Right atrium auricular region (tissue), 2 donors: ENCODE measurements around the gene ZNF276. TPM values are rescaled to one million over a fixed set of nuclear protein-coding genes. Genes with fewer than 3 reads are reported as not detected.

Source experiments
- DNase-seq: peaks from one replicate; pipeline ENCODE4 v3.0.0-alpha.2; 2019; ENCODE audit warnings: low spot score
- H3K27ac ChIP-seq, 2 donors: fragments of 200-600 bp; sonication (generic); 1 replicate in 1 of 2; 2 replicates in 1 of 2; pipeline ENCODE4 v1.5.1; 2016 to 2019
- H3K27me3 ChIP-seq, 2 donors: fragments of 200-600 bp; sonication (generic); one replicate each; pipeline versions ENCODE4 v1.5.1 to v1.6.0; 2017 to 2019
- H3K36me3 ChIP-seq: fragments of 200-600 bp; sonication (generic); one replicate; pipeline ENCODE4 v1.5.1; 2016
- H3K4me1 ChIP-seq, 2 donors: fragments of 200-600 bp; sonication (generic); one replicate each; pipeline versions ENCODE4 v1.5.1 to v1.6.0; 2017 to 2019
- H3K4me3 ChIP-seq, 2 donors: fragments of 200-600 bp; sonication (generic); 1 replicate in 1 of 2; 2 replicates in 1 of 2; pipeline ENCODE4 v1.5.1; 2017 to 2019; ENCODE audit warnings: mild to moderate bottlenecking in 1 of 2, moderate library complexity in 1 of 2
- H3K9me3 ChIP-seq, 2 donors: fragments of 200-600 bp; sonication (generic); one replicate each; pipeline ENCODE4 v1.5.1; 2019
- CTCF ChIP-seq, 2 donors: fragments of 200-600 bp; sonication (generic); IDR thresholded peaks; one replicate each; pipeline ENCODE4 v1.5.1; 2019; ENCODE audit warnings: antibody characterized with exemption in 2 of 2
- total RNA-seq, 2 donors: library from RNA; depleted of rRNA; stranded (reverse); fragments of >200 nt; gene quantifications; one replicate each; pipeline ENCODE4 v1.1.0, GENCODE V29; 2016

Gene ZNF276
- total RNA-seq, 2 donors from 2014 or later, result 10.0 to 11.1 TPM

GRCh38 chr16:89706518-89707260 is 14.6 kb upstream of the ZNF276 start:
- H3K27ac ChIP-seq, result no peak overlapping the region
- no peaks in the 10 kb centered on the region for H3K36me3 ChIP-seq
- no peak for DNase-seq
- H3K4me3 ChIP-seq, result no peak overlapping the region
- TF ChIP-seq CTCF (IDR thresholded peaks at IDR 0.05), result no peak
- H3K4me1 ChIP-seq, result peaks cover 0 to 19% of the 10 kb centered on the region in 2 donors
- H3K9me3 ChIP-seq, result no peaks in the 10 kb centered on the region
- no peaks in the 10 kb centered on the region for H3K27me3 ChIP-seq

GRCh38 chr16:89707695-89708094 is 13.6 kb upstream of the ZNF276 start:
- Histone ChIP-seq H3K4me3 (no peak overlapping the region), H3K36me3 (no peaks in the 10 kb centered on the region), H3K27ac (no peak overlapping the region), H3K4me1 (peaks cover 0 to 21% of the 10 kb centered on the region in 2 donors), H3K27me3 (no peaks in the 10 kb centered on the region), H3K9me3 (no peaks in the 10 kb centered on the region)
- TF ChIP-seq CTCF (IDR thresholded peaks at IDR 0.05), result no peak
- no peak for DNase-seq

- Histone ChIP-seq H3K9me3 (no peaks in the 10 kb centered on the region), H3K4me1 (peaks cover 0 to 21% of the 10 kb centered on the region in 2 donors), H3K4me3 (no peak overlapping the region), H3K27ac (no peak overlapping the region), H3K27me3 (no peaks in the 10 kb centered on the region), H3K36me3 (no peaks in the 10 kb centered on the region)
- no peak for DNase-seq
- TF ChIP-seq CTCF (IDR thresholded peaks at IDR 0.05), result no peak
These were observed 12.8 kb upstream of the ZNF276 start for GRCh38 chr16:89708481-89708931.

- Histone ChIP-seq H3K36me3 (no peaks in the 10 kb centered on the region), H3K27me3 (no peaks in the 10 kb centered on the region), H3K27ac (no peak overlapping the region), H3K4me3 (no peak overlapping the region), H3K9me3 (no peaks in the 10 kb centered on the region), H3K4me1 (peaks cover 0 to 21% of the 10 kb centered on the region in 2 donors)
- TF ChIP-seq CTCF (IDR thresholded peaks at IDR 0.05), result no peak
- DNase-seq, result no peak
These were observed 12.2 kb upstream of the ZNF276 start for GRCh38 chr16:89709166-89709565.

- Histone ChIP-seq H3K4me3 (no peak overlapping the region), H3K9me3 (no peaks in the 10 kb centered on the region), H3K4me1 (peaks cover 0 to 21% of the 10 kb centered on the region in 2 donors), H3K27me3 (no peaks in the 10 kb centered on the region), H3K27ac (no peak overlapping the region), H3K36me3 (no peaks in the 10 kb centered on the region)
- TF ChIP-seq CTCF (IDR thresholded peaks at IDR 0.05), result no peak
- no peak for DNase-seq
These were observed 11.5 kb upstream of the ZNF276 start for GRCh38 chr16:89709716-89710432.
